A549 (cell line): ENCODE results near the gene SRGAP3. TPM values are rescaled to one million over a fixed set of nuclear protein-coding genes. Genes with fewer than 3 reads are reported as not detected.

Experiments used
- ATAC-seq, 2 experiments: fragments of 200-7000 bp in 1 of 2; fragments of >200 bp in 1 of 2; cut with Nextera tagmentation in 1 of 2; cut with Tn5 transposase in 1 of 2; 3 replicates each; pipeline versions ENCODE4 v1.8.0 to v1.9.1; 2018 to 2020; ENCODE audit warnings: mild to moderate bottlenecking in 1 of 2, moderate library complexity in 1 of 2
- CTCF ChIA-PET: fragments of 300-600 bp; sonication (Branson Sonifier 250); formaldehyde crosslinking; extraction: SDS; loops from one replicate; lab custom pipeline; 2021; ENCODE audit warnings: antibody characterized with exemption, inconsistent platforms; lab: Yijun Ruan, JAX
- POLR2A ChIA-PET: fragments of 350-600 bp; formaldehyde crosslinking; extraction: SDS; loops from one replicate; lab custom pipeline; 2021; ENCODE audit warnings: antibody characterized with exemption, inconsistent platforms; lab: Yijun Ruan, JAX
- DNase-seq, 2 experiments: peaks; one replicate each; pipeline versions ENCODE4 v3.0.0 to v3.0.0-alpha.2; 2011 to 2016; ENCODE audit warnings: low read depth in 1 of 2, low spot score in 1 of 2
- FAIRE-seq: peaks from 2 replicates; lab custom pipeline; 2011; peaks lifted over from hg19 to GRCh38; lab: Jason Lieb, UNC
- H3K27ac ChIP-seq, 2 experiments: fragments of >200 bp; sonication (Bioruptor Twin); formaldehyde crosslinking; 3 replicates each; pipeline ENCODE4 v1.5.1; 2016 to 2017
- H3K4me1 ChIP-seq: fragments of >200 bp; sonication (Bioruptor Twin); formaldehyde crosslinking; 3 replicates; pipeline ENCODE4 v1.6.1; 2016
- H3K4me2 ChIP-seq: fragments of >200 bp; sonication (Bioruptor Twin); formaldehyde crosslinking; 3 replicates; pipeline ENCODE4 v1.6.1; 2016
- H3K4me3 ChIP-seq: fragments of >200 bp; sonication (Bioruptor Twin); formaldehyde crosslinking; 3 replicates; pipeline ENCODE4 v1.5.1; 2016
- H3K9me3 ChIP-seq: fragments of >200 bp; sonication (Bioruptor Twin); formaldehyde crosslinking; 3 replicates; pipeline ENCODE4 v1.6.1; 2016
- ATOH8 ChIP-seq: fragments of 250-450 bp; sonication (Bioruptor Pico); IDR thresholded peaks from 2 replicates; pipeline ENCODE4 v1.5.0; 2020; ENCODE audit warnings: low read depth, mild to moderate bottlenecking, moderate library complexity
- CBX2 ChIP-seq: fragments of 200-600 bp; sonication (generic); IDR thresholded peaks from 2 replicates; pipeline ENCODE4 v1.6.1; 2016; ENCODE audit warnings: low read depth, mild to moderate bottlenecking, borderline replicate concordance
- CBX8 ChIP-seq: fragments of 200-600 bp; sonication (generic); IDR thresholded peaks from 2 replicates; pipeline ENCODE4 v1.6.1; 2016
- CEBPB ChIP-seq, 2 experiments: fragments of >200 bp in 1 of 2; sonication (Bioruptor Twin) in 1 of 2; formaldehyde crosslinking in 1 of 2; IDR thresholded peaks; 2 replicates each; pipeline ENCODE4 v1.6.1; 2012 to 2016
- CHD4 ChIP-seq: fragments of 200-600 bp; sonication (generic); IDR thresholded peaks from 2 replicates; pipeline ENCODE4 v1.6.1; 2016; ENCODE audit warnings: antibody characterized with exemption, mild to moderate bottlenecking, borderline replicate concordance
- CTCF ChIP-seq: fragments of >200 bp; sonication (Bioruptor Twin); formaldehyde crosslinking; IDR thresholded peaks from 3 replicates; pipeline ENCODE4 v1.5.1; 2016
- E2F6 ChIP-seq: IDR thresholded peaks from 2 replicates; pipeline ENCODE4 v1.6.1; 2012; ENCODE audit warnings: low read depth, borderline replicate concordance
- EHF ChIP-seq: fragments of 250-450 bp; sonication (Bioruptor Pico); IDR thresholded peaks from 2 replicates; pipeline ENCODE4 v1.5.0; 2020; ENCODE audit warnings: mild to moderate bottlenecking
- ELK1 ChIP-seq: fragments of 150-350 bp; IDR thresholded peaks from 2 replicates; pipeline ENCODE4 v1.6.1; 2014; ENCODE audit warnings: low read depth, mild to moderate bottlenecking, low read length
- EP300 ChIP-seq, 2 experiments: fragments of >200 bp; sonication (Bioruptor Twin); formaldehyde crosslinking; IDR thresholded peaks; 2 replicates in 1 of 2; 3 replicates in 1 of 2; pipeline ENCODE4 v1.6.1; 2016 to 2017
- FOSB ChIP-seq: fragments of 250-450 bp; sonication (Bioruptor Pico); IDR thresholded peaks from 2 replicates; pipeline ENCODE4 v1.5.0; 2020; ENCODE audit warnings: mild to moderate bottlenecking, moderate library complexity
- FOSL2 ChIP-seq, 2 experiments: fragments of 450-650 bp in 1 of 2; fragments of >200 bp in 1 of 2; sonication (Bioruptor Twin) in 1 of 2; formaldehyde crosslinking; IDR thresholded peaks; 2 replicates each; pipeline versions ENCODE4 v1.5.0 to v1.6.1; 2016 to 2020; ENCODE audit warnings: mild to moderate bottlenecking in 1 of 2, moderate library complexity in 1 of 2
- GATA3 ChIP-seq: IDR thresholded peaks from 2 replicates; pipeline ENCODE4 v1.6.1; 2012; ENCODE audit warnings: borderline replicate concordance
- JUN ChIP-seq, 2 experiments: fragments of >200 bp; sonication (Bioruptor Twin); formaldehyde crosslinking; IDR thresholded peaks; 2 replicates in 1 of 2; 3 replicates in 1 of 2; pipeline ENCODE4 v1.6.1; 2016 to 2017
- JUNB ChIP-seq: fragments of >200 bp; sonication (Bioruptor Twin); formaldehyde crosslinking; IDR thresholded peaks from 2 replicates; pipeline ENCODE4 v1.6.1; 2016
- KDM1A ChIP-seq: fragments of 200-600 bp; sonication (generic); IDR thresholded peaks from 2 replicates; pipeline ENCODE4 v1.6.1; 2016; ENCODE audit warnings: low read depth, mild to moderate bottlenecking
- MAX ChIP-seq: IDR thresholded peaks from 2 replicates; pipeline ENCODE4 v1.6.1; 2012
- NR3C1 ChIP-seq: fragments of >200 bp; sonication (Bioruptor Twin); formaldehyde crosslinking; IDR thresholded peaks from 3 replicates; pipeline ENCODE4 v1.6.1; 2017
- RCOR1 ChIP-seq: fragments of 150-350 bp; IDR thresholded peaks from 2 replicates; pipeline ENCODE4 v1.6.1; 2014; ENCODE audit warnings: antibody characterized with exemption, low read length, low read depth
- RNF2 ChIP-seq: fragments of 200-600 bp; sonication (generic); IDR thresholded peaks from 2 replicates; pipeline ENCODE4 v1.6.1; 2016; ENCODE audit warnings: low read depth, mild to moderate bottlenecking, antibody characterized with exemption, moderate library complexity, borderline replicate concordance
- ZC3H11A ChIP-seq: fragments of 450-650 bp; IDR thresholded peaks from 2 replicates; pipeline ENCODE4 v1.6.1; 2014; ENCODE audit warnings: antibody characterized with exemption, mild to moderate bottlenecking
- ZSCAN20 ChIP-seq: fragments of 250-450 bp; sonication (Bioruptor Pico); IDR thresholded peaks from 2 replicates; pipeline ENCODE4 v1.8.0; 2022; ENCODE audit warnings: mild to moderate bottlenecking, moderate library complexity
- WGBS: methylation state at CpG from one replicate; pipeline ENCODE4 v1.1.6; 2017; ENCODE audit errors: missing lambda C conversion rate; 5-methylcytosine and 5-hydroxymethylcytosine counted together
- polyA plus RNA-seq, 4 experiments: library from polyadenylated mRNA; depleted of rRNA in 3 of 4; stranded (reverse); fragments of >200 nt; fragmentation: RNase III in 1 of 4; extraction: RNeasy Plus Mini Kit Qiagen cat#74134 plus additional on column Dnase treatment in 1 of 4; gene quantifications; 2 replicates in 3 of 4; 3 replicates in 1 of 4; pipeline ENCODE4 v1.2.3, GENCODE V29; 2011 to 2017

The SRGAP3 gene
- polyA plus RNA-seq, 2 of the 4 experiments (the other 2 are of a cell fraction) = 1.6 to 2.5 TPM

GRCh38 chr3:9276761-9277370 is 27.4 kb upstream of the SRGAP3 start:
- H3K4me3 ChIP-seq = no peak overlapping the region
- CTCF ChIA-PET = no interaction called here
- no peak for ATAC-seq
- WGBS = 35% methylated on average over 6 of the region's 6 CpGs
- no peak overlapping the region for H3K4me2 ChIP-seq
- POLR2A ChIA-PET = no interaction called here
- no peaks in the 10 kb centered on the region for H3K9me3 ChIP-seq
- no peaks in the 10 kb centered on the region for H3K4me1 ChIP-seq
- TF ChIP-seq CHD4 (no peak), CBX8 (no peak), GATA3 (no peak), FOSL2 (IDR thresholded peaks at IDR 0.05) (no peak), FOSL2 (CRISPR knock-in tag; IDR thresholded peaks at IDR 0.05) (no peak), CEBPB (IDR thresholded peaks at IDR 0.05) (no peak), JUN (IDR thresholded peaks at IDR 0.05) (no peak), ELK1 (no peak), FOSB (CRISPR knock-in tag) (no peak), CTCF (no peak), ATOH8 (CRISPR knock-in tag) (no peak), NR3C1 (no peak), RCOR1 (no peak), KDM1A (no peak), ZSCAN20 (CRISPR knock-in tag) (no peak), JUNB (no peak), E2F6 (no peak), MAX (no peak), RNF2 (no peak), EP300 (IDR thresholded peaks at IDR 0.05) (no peak), CBX2 (no peak)
- no peak for FAIRE-seq
- no peak for DNase-seq
- H3K27ac ChIP-seq = no peak overlapping the region

- no peak overlapping the region for H3K4me3 ChIP-seq
- no peak for ATAC-seq
- no peak overlapping the region for H3K4me2 ChIP-seq
- POLR2A ChIA-PET = no interaction called here
- TF ChIP-seq CBX8 = no peak
- TF ChIP-seq, all 56 proteins: peak for 0
- no peak for DNase-seq
- Histone ChIP-seq H3K27ac (no peak overlapping the region), H3K9me3 (no peaks in the 10 kb centered on the region), H3K4me1 (no peaks in the 10 kb centered on the region)
- CTCF ChIA-PET = no interaction called here
- 22% methylated on average over 6 of the region's 6 CpGs for WGBS
- FAIRE-seq = peak; percentile 54
These were observed 22.5 kb upstream of the SRGAP3 start for GRCh38 chr3:9271903-9272302.

GRCh38 chr3:9270704-9271103 is 21.3 kb upstream of the SRGAP3 start:
- CTCF ChIA-PET = no interaction called here
- WGBS = 53% methylated on average over 4 of the region's 4 CpGs
- H3K4me1 ChIP-seq = no peaks in the 10 kb centered on the region

More at GRCh38 chr3:9270704-9271103, 21.3 kb upstream of the SRGAP3 start:
- no peak for DNase-seq
- no peak overlapping the region for H3K4me3 ChIP-seq
- H3K27ac ChIP-seq = no peak overlapping the region
- POLR2A ChIA-PET = no interaction called here
- no peaks in the 10 kb centered on the region for H3K9me3 ChIP-seq
- no peak overlapping the region for H3K4me2 ChIP-seq
- no peak for TF ChIP-seq ZC3H11A
- no peak for TF ChIP-seq EHF (CRISPR knock-in tag)
- TF ChIP-seq, all 56 proteins: peak for 0
- FAIRE-seq = no peak
- no peak for ATAC-seq
